PC-3 (cell line): ENCODE measurements around the gene MBOAT1. TPM values are rescaled to one million over a fixed set of nuclear protein-coding genes. Genes with fewer than 3 reads are reported as not detected.

Experiments
- ATAC-seq: fragments of 200-7000 bp; cut with Tn5 transposase; 2 replicates; pipeline ENCODE4 v1.9.1; 2020; ENCODE audit warnings: mild to moderate bottlenecking, moderate library complexity
- BruUV-seq: library from RNA; stranded (reverse); fragments of 400-500 nt; replicated peaks from 2 replicates; lab custom pipeline; 2021; lab: Mats Ljungman, UMichigan
- CTCF ChIA-PET: fragments of 300-600 bp; sonication (Branson Sonifier 250); formaldehyde crosslinking; loops from one replicate; lab custom pipeline; 2022; ENCODE audit warnings: antibody characterized with exemption; lab: Charles Lee
- POLR2A ChIA-PET: fragments of 300-600 bp; sonication (Branson Sonifier 250); formaldehyde crosslinking; loops from one replicate; lab custom pipeline; 2022; ENCODE audit warnings: antibody characterized with exemption; ENCODE audit not compliant: unreplicated experiment; lab: Charles Lee
- DNase-seq: peaks from one replicate; pipeline ENCODE4 v3.0.0-alpha.2; 2015
- H2AFZ ChIP-seq: fragments of 300-600 bp; sonication (generic); 2 replicates; pipeline ENCODE4 v1.6.0; 2016; ENCODE audit warnings: antibody characterized with exemption, low read length
- H3F3A ChIP-seq: fragments of 300-600 bp; sonication (generic); one replicate; pipeline ENCODE4 v1.6.0; 2017; ENCODE audit warnings: antibody characterized with exemption, low read length, control low read depth, mild to moderate bottlenecking; ENCODE audit not compliant: unreplicated experiment
- H3K27ac ChIP-seq: fragments of 300-600 bp; sonication (generic); 2 replicates; pipeline ENCODE4 v1.5.1; 2016; ENCODE audit warnings: mild to moderate bottlenecking, low read length
- H3K27me3 ChIP-seq: fragments of 300-600 bp; sonication (generic); 2 replicates; pipeline ENCODE4 v1.6.1; 2016; ENCODE audit warnings: low read length, mixed read lengths
- H3K36me3 ChIP-seq: fragments of 300-600 bp; sonication (generic); 2 replicates; pipeline ENCODE4 v1.6.1; 2016; ENCODE audit warnings: low read depth, mixed run types, low read length, mixed read lengths
- H3K4me1 ChIP-seq: fragments of 300-600 bp; sonication (generic); 2 replicates; pipeline ENCODE4 v1.5.1; 2016; ENCODE audit warnings: low read length; ENCODE audit not compliant: insufficient read depth
- H3K4me2 ChIP-seq: fragments of 300-600 bp; sonication (generic); 2 replicates; pipeline ENCODE4 v1.6.0; 2016; ENCODE audit warnings: low read length
- H3K4me3 ChIP-seq: fragments of 300-600 bp; sonication (generic); 2 replicates; pipeline ENCODE4 v1.5.1; 2016; ENCODE audit warnings: mild to moderate bottlenecking, low read length, mixed read lengths
- H3K79me2 ChIP-seq: fragments of 300-600 bp; sonication (generic); 2 replicates; pipeline ENCODE4 v1.6.1; 2017; ENCODE audit warnings: low read length, mixed read lengths
- H3K9ac ChIP-seq: fragments of 300-600 bp; sonication (generic); 2 replicates; pipeline ENCODE4 v1.6.0; 2016; ENCODE audit warnings: mild to moderate bottlenecking, low read length
- H3K9me2 ChIP-seq: fragments of 300-600 bp; sonication (generic); replicated peaks from 2 replicates; pipeline ENCODE4 v1.6.1; 2016; ENCODE audit warnings: mixed run types, low read length, mixed read lengths
- H3K9me3 ChIP-seq: fragments of 300-600 bp; sonication (generic); 2 replicates; pipeline ENCODE4 v1.6.1; 2016; ENCODE audit warnings: low read length, mixed read lengths
- H4K20me1 ChIP-seq: fragments of 300-600 bp; sonication (generic); 2 replicates; pipeline ENCODE4 v1.6.1; 2016; ENCODE audit warnings: low read length, mixed read lengths
- CTCF ChIP-seq: fragments of 300-600 bp; sonication (generic); conservative IDR thresholded peaks from 2 replicates; pipeline ENCODE4 v1.5.1; 2017; ENCODE audit warnings: antibody characterized with exemption, low read depth, mild to moderate bottlenecking, low read length
- EZH2 ChIP-seq: fragments of 300-600 bp; sonication (generic); IDR thresholded peaks from one replicate; pipeline ENCODE4 v1.6.1; 2017; ENCODE audit warnings: antibody characterized with exemption, mild to moderate bottlenecking, low read length; ENCODE audit not compliant: unreplicated experiment
- EZH2phosphoT487 ChIP-seq: fragments of 300-600 bp; sonication (generic); IDR thresholded peaks from 2 replicates; pipeline ENCODE4 v1.6.1; 2018; ENCODE audit warnings: mild to moderate bottlenecking, antibody characterized with exemption, low read length, borderline replicate concordance
- intact Hi-C: fragments of 100-400 bp; cut with micrococcal nuclease; formaldehyde crosslinking; loops from 2 replicates; pipeline ENCODE4 v1.9.0; 2023
- total RNA-seq: library from RNA; depleted of rRNA; stranded (reverse); fragments of >200 nt; gene quantifications from 2 replicates; pipeline ENCODE4 v1.2.3, GENCODE V29; 2014

Gene MBOAT1
- total RNA-seq, 1 experiment from 2014 or later = 8.4 TPM

GRCh38 chr6:20169119-20169557 lies 43.1 kb downstream of the MBOAT1 start:
- DNase-seq = no peak
- Histone ChIP-seq H3K4me3 (no peak overlapping the region), H4K20me1 (no peaks in the 10 kb centered on the region), H3K36me3 (no peaks in the 10 kb centered on the region), H3K9ac (no peak overlapping the region), H3K79me2 (no peaks in the 10 kb centered on the region), H3K9me2 (no peaks in the 10 kb centered on the region), H3K9me3 (no peaks in the 10 kb centered on the region), H3K27ac (no peak overlapping the region), H3F3A (no peaks in the 10 kb centered on the region), H2AFZ (no peak overlapping the region), H3K4me1 (no peaks in the 10 kb centered on the region), H3K27me3 (no peaks in the 10 kb centered on the region), H3K4me2 (no peak overlapping the region)
- intact Hi-C loops = no loop called here
- BruUV-seq = no TSS peak
- TF ChIP-seq EZH2phosphoT487 = no peak
- no peak for TF ChIP-seq EZH2
- no peak for TF ChIP-seq CTCF
- POLR2A ChIA-PET = no interaction called here
- ATAC-seq = no peak
- CTCF ChIA-PET = no interaction called here

- intact Hi-C loops = no loop called here
- H3K79me2 ChIP-seq = no peaks in the 10 kb centered on the region
- POLR2A ChIA-PET = no interaction called here
Measured at GRCh38 chr6:20168690-20169089, 43.6 kb downstream of the MBOAT1 start.

More at GRCh38 chr6:20168690-20169089, 43.6 kb downstream of the MBOAT1 start:
- TF ChIP-seq EZH2 (no peak), EZH2phosphoT487 (no peak), CTCF (no peak)
- H3K9ac ChIP-seq = no peak overlapping the region
- no peak for DNase-seq
- H4K20me1 ChIP-seq = no peaks in the 10 kb centered on the region
- no peak overlapping the region for H3K4me2 ChIP-seq
- H2AFZ ChIP-seq = no peak overlapping the region
- H3K27me3 ChIP-seq = no peaks in the 10 kb centered on the region
- ATAC-seq = no peak
- no peak overlapping the region for H3K4me3 ChIP-seq
- no TSS peak for BruUV-seq
- no peaks in the 10 kb centered on the region for H3F3A ChIP-seq
- no peaks in the 10 kb centered on the region for H3K9me2 ChIP-seq
- H3K4me1 ChIP-seq = no peaks in the 10 kb centered on the region
- no peak overlapping the region for H3K27ac ChIP-seq
- CTCF ChIA-PET = no interaction called here
- no peaks in the 10 kb centered on the region for H3K9me3 ChIP-seq
- no peaks in the 10 kb centered on the region for H3K36me3 ChIP-seq
